Inflammatory macrophage treated with lipopolysaccharide for 4 hours (primary cell): ENCODE results near the gene TMEM130.

ENCODE experiments used
- DNase-seq: peaks from one replicate; pipeline ENCODE4 v3.0.0-alpha.2; 2020

TMEM130 gene

GRCh38 chr7:98805956-98806838 lies 63.6 kb downstream of the TMEM130 start:
- no peak for DNase-seq

DNA sequence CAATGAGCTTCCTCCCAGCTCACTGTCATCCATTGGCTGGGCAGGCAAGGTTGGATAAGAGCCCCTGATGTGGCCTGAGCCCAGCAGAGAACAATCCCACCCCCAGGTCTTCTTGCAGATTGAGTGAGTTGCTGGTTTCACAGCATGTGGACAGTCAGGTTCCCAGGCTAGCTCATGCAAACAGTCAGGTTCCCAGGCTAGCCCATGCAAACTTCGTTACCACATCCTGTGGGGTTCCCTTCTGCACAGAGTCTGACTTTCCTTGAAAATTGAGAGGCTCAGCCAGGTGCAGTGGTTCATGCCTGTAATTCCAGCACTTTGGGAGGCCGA lies 67.1 kb downstream of the TMEM130 start:
- DNase-seq: no peak

GRCh38 chr7:98802088-98802780 lies 67.6 kb downstream of the TMEM130 start:
- DNase-seq: peak; percentile 88

- no peak for DNase-seq
These were observed 68.8 kb downstream of the TMEM130 start for GRCh38 chr7:98800996-98801395.

DNA sequence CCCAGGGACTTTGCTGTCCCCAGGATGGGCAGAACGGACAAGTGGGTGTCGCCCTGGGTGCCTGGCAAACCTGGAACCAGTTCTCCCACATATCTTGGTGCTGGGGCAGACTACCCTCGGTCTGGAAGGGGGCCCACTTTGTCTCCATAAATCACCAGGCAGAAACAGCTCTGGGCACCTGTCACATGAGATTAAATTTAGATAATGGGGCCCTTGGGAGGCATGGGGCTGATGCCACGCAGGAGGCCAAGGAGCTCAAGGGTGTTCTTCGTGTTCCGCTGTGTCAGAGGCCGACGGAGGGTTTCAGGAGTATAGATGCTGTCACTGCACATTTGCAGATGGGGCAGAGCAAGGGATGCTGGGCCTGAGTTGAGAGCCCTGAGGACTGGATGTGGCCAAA lies 72.7 kb downstream of the TMEM130 start:
- no peak for DNase-seq
